Right cardiac atrium (tissue), 5 donors: Measurements from ENCODE around the gene NFATC3. TPM values are rescaled to one million over a fixed set of nuclear protein-coding genes. Genes with fewer than 3 reads are reported as not detected.

Experiments used
- ATAC-seq, 2 donors: fragments of 200-7000 bp; cut with Tn5 transposase; one replicate each; pipeline versions ENCODE4 v1.8.0 to v1.9.1; 2020; ENCODE audit warnings: moderate library complexity in 2 of 2, mild to moderate bottlenecking in 1 of 2
- DNase-seq, 3 donors: peaks; one replicate each; pipeline ENCODE4 v3.0.0-alpha.2; 2020
- H3K27ac ChIP-seq: one replicate; pipeline ENCODE4 v1.5.1; 2013; ENCODE audit warnings: mild to moderate bottlenecking, low read length, control low read depth, moderate library complexity
- H3K27me3 ChIP-seq: one replicate; pipeline ENCODE4 v1.6.1; 2013; ENCODE audit not compliant: control insufficient read depth, insufficient read depth
- H3K4me1 ChIP-seq: one replicate; pipeline ENCODE4 v1.6.1; 2013; ENCODE audit warnings: low read length; ENCODE audit not compliant: control insufficient read depth, insufficient read depth
- H3K4me3 ChIP-seq: one replicate; pipeline ENCODE4 v1.5.1; 2013; ENCODE audit warnings: low read length, control low read depth
- H3K9me3 ChIP-seq: one replicate; pipeline ENCODE4 v1.6.1; 2013; ENCODE audit warnings: low read length; ENCODE audit not compliant: control insufficient read depth
- WGBS: extraction: QIAGEN DNeasy Blood & Tissue Kit; methylation state at CpG from one replicate; pipeline ENCODE4 v1.1.7; 2013; 5-methylcytosine and 5-hydroxymethylcytosine counted together
- intact Hi-C, 4 donors: fragments of 100-400 bp; cut with DNase I; formaldehyde crosslinking; loops; one replicate each; pipeline versions ENCODE4 v1.11.0 to v1.14.0; 2022 to 2023
- long read RNA-seq, 4 donors: library from polyadenylated mRNA; unstranded; transcript quantifications; one replicate each; pipeline ENCODE4 v2.0.0, GENCODE V29; 2020 to 2021
- polyA plus RNA-seq: library from polyadenylated mRNA; stranded (reverse); fragments of 200-250 nt; gene quantifications from one replicate; pipeline ENCODE4 v1.2.3, GENCODE V29; 2013
- total RNA-seq, 4 donors: library from RNA; stranded (reverse); fragmentation: NEBNext Ultra II Directional; extraction: Animal tissue kit (Norgen Biotek cat#: 25700); gene quantifications; one replicate each; pipeline ENCODE4 v1.2.1, GENCODE V29; 2021
- donor health status: healthy with polysubstance abuse.
- donor health status: DM: no; HTN: yes; CAD: no.
- donor health status: DM: no; HTN: no; CAD: no.
- donor health status: DM: no; HTN: yes; CAD: no; lungs with severe emphysema.
- donor health status: DM: yes; HTN: yes; CAD: no.

Gene NFATC3
- 10 to 100 TPM; 28.7 to 34.7 (median 33.6) TPM for total RNA-seq
- 8.1 TPM for polyA plus RNA-seq
- long read RNA-seq, donor 1, full-length matches to known transcripts = 14 of 38 reads
- long read RNA-seq, donor 1, partial matches to known transcripts = 16 of 38 reads
- long read RNA-seq, donor 1, other reads (novel, unspliced or antisense) = 8 of 38 reads
- long read RNA-seq, donor 2, full-length matches to known transcripts = 2 of 6 reads
- long read RNA-seq, donor 2, partial matches to known transcripts = 1 of 6 reads
- long read RNA-seq, donor 2, other reads (novel, unspliced or antisense) = 3 of 6 reads
- long read RNA-seq, donor 3, full-length matches to known transcripts = 16 of 36 reads
- long read RNA-seq, donor 3, partial matches to known transcripts = 10 of 36 reads
- long read RNA-seq, donor 3, other reads (novel, unspliced or antisense) = 10 of 36 reads
- long read RNA-seq, donor 4, full-length matches to known transcripts = 5 of 13 reads
- long read RNA-seq, donor 4, partial matches to known transcripts = 2 of 13 reads
- long read RNA-seq, donor 4, other reads (novel, unspliced or antisense) = 6 of 13 reads

DNA sequence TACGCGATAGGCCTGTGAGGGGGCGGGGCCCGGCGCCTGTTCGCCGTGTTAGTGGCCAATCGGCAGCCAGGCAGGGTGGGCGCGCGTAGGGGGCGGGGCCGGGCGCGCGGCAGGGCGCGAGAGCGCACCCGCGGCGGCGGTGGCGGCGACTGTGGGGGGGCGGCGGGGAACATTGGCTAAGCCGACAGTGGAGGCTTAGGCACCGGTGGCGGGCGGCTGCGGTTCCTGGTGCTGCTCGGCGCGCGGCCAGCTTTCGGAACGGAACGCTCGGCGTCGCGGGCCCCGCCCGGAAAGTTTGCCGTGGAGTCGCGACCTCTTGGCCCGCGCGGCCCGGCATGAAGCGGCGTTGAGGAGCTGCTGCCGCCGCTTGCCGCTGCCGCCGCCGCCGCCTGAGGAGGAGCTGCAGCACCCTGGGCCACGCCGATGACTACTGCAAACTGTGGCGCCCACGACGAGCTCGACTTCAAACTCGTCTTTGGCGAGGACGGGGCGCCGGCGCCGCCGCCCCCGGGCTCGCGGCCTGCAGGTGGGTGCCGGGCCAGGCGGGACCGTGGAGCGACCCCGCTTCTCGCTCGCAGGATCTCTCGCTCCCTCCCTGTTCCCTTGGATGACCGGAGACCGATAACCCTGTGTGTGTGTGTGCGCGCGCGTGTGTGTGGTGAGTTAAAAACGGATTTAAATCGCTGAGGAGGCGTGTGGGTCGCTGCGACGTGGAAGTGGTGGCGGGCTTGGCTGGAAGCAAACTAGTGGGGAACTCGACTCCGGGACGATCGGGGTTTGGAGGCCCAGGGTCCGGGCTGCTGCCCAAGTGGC lies at the start of gene NFATC3:
Gene NFATC3, plus strand, starts transcription at position 112 of the 813 bp plus-strand sequence. Its CDS starts 312 bp downstream, at position 424.
- Histone ChIP-seq H3K27ac (peak within 1 kb of the TSS; percentile 98), H3K27me3 (no peaks in the 10 kb centered on the region), H3K4me1 (peaks cover 9% of the 10 kb centered on the region), H3K9me3 (no peaks in the 10 kb centered on the region), H3K4me3 (peak within 1 kb of the TSS; percentile 65)
- ATAC-seq = peak; percentile 89 to 92
- intact Hi-C loops = loop anchor here in 1 of 4 donors (5.0 kb wide), 1 partner anchor 142 kb away; no protein-coding TSS in a partner anchor
- under 1% methylated on average over 104 of the region's 104 CpGs for WGBS
- DNase-seq = peak; percentile 99 to 100 (median 100)

DNA sequence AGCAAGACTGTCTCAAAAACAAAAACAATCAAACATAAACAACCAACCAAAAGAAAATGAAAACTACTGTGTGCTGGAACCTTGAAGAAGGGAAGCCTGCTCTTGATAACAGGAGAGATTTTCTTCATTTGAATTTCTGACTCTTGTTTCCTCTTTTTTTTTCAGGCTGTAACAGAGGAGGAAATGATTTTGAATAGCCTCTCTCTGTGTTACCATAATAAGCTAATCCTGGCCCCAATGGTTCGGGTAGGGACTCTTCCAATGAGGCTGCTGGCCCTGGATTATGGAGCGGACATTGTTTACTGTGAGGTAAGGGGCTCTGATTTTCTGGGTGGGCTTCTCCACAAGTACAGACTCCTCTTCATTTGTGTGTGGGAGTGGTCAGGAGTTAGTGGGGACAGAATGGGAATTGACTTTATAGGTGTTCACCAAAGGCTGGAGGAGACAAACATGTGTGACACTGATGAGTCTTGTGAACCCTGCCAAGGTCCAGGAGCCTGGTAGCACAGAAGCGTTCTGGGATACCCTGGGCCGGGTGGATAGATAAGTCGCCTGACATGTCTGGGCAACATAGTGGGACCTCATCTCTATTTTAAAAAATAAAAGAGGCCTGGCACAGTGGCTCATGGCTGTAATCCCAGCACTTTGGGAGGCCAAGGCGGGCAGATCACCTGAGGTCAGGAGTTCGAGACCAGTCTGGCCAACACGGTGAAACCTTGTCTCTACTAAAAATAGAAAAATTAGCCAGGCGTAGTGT lies 47.2 kb upstream of the NFATC3 start:
- DNase-seq (no peak), ATAC-seq (no peak)
- Histone ChIP-seq H3K27ac (peak overlapping the region; percentile 78), H3K4me3 (no peak overlapping the region), H3K4me1 (no peaks in the 10 kb centered on the region), H3K27me3 (no peaks in the 10 kb centered on the region), H3K9me3 (no peaks in the 10 kb centered on the region)
- 83% methylated on average over 9 of the region's 9 CpGs for WGBS
- intact Hi-C loops = loop anchor here in 2 of 4 donors (10.0 kb wide), 2 partner anchors 153 to 223 kb away; partner anchors contain the start of gene NRN1L (in 1 of the 2)

DNA sequence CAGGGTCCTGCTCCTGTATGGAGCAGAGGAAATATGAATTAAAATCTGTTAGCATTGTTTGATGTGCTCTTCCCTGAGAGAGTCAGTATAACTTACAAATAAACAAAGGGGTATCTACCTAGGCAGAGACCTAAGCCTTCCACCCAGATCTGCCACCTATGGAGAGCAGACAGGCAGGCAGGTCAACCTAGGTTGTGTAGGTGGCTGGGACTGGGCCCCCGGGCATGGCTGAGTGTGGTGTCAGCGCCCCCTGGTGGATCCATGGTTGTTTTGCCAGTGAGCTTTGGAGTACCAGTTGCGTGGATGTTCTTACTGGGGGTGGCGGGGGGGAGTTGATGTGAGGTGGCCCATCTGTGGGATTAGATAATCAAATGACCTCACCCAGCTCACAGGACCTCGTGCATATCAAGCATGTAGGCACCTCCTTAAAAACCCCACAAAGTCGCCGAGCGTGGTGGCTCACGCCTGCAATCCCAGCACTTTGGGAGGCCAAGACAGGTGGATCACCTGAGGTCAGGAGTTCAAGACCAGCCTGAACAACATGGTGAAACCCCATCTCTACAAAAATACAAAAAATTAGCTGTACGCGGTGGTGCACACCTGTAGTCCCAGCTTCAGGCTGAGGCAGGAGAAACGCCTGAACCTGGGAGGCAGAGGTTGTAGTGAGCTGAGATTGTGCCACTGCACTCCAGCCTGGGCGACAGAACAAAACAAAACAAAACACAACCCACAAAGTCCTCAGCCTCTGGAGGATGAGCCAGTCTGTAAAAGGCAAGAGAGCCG lies 44.5 kb upstream of the NFATC3 start:
- intact Hi-C loops = loop anchor here in 2 of 4 donors (5.0 to 10.0 kb wide), 3 partner anchors 56 to 226 kb away; partner anchors contain the start of gene DPEP3 (in 1 of the 2)
- H3K27me3 ChIP-seq = no peaks in the 10 kb centered on the region
- ATAC-seq (peak; percentile 93 to 94), DNase-seq (peak; percentile 81 to 92 (median 91))
- no peak overlapping the region for H3K4me3 ChIP-seq
- WGBS = 64% methylated on average over 14 of the region's 14 CpGs
- no peak overlapping the region for H3K27ac ChIP-seq
- no peaks in the 10 kb centered on the region for H3K4me1 ChIP-seq
- H3K9me3 ChIP-seq = no peaks in the 10 kb centered on the region

DNA sequence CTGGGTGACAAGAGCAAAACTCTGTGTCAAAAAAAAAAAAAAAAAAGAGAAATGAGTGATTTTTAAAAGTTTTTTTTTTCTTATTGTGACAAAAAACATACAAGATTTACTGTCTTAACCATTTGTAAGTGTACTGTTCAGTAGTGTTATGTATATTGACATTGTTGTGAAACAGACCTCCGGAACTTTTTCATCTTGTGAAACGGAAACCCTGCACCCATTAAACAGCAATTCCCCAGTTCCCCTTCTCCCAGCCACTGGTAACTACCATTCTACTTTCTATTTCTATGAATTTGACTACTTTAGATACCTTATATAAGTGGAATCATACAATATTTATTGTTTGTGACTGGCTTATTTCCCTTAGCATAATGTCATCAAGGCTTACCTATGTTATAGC lies 43.4 kb upstream of the NFATC3 start:
- intact Hi-C loops = loop anchor here in 2 of 4 donors (5.0 to 10.0 kb wide), 3 partner anchors 57 to 227 kb away; partner anchors contain the start of gene DPEP3 (in 1 of the 2)
- ATAC-seq (no peak), DNase-seq (no peak)
- no peaks in the 10 kb centered on the region for H3K4me1 ChIP-seq
- 87% methylated on average over 2 of the region's 2 CpGs for WGBS
- H3K27ac ChIP-seq = no peak overlapping the region
- H3K27me3 ChIP-seq = no peaks in the 10 kb centered on the region
- no peak overlapping the region for H3K4me3 ChIP-seq
- no peaks in the 10 kb centered on the region for H3K9me3 ChIP-seq

DNA sequence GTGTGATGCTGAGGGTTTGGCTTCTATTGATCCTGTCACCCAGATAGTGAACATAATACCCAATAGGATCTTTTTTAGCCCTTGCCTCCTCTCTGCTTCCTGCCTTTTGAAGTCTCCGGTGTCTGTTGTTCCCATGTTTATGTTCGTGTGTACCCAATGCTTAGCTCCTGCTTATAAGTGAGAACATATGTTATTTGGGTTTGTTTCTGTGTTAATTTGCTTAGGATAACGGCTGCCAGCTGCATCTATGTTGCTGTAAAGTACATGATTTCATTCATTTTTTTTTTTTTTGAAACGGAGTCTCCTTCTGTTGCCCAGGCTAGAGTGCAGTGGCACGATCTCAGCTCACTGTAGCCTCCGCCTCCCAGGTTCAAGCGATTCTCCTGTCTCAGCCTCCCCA lies 39.1 kb upstream of the NFATC3 start:
- no peaks in the 10 kb centered on the region for H3K9me3 ChIP-seq
- no peak overlapping the region for H3K4me3 ChIP-seq
- ATAC-seq (no peak), DNase-seq (no peak)
- intact Hi-C loops = loop anchor here in 2 of 4 donors (10.0 kb wide), 2 partner anchors 61 to 231 kb away; partner anchors contain the start of gene DPEP3 (in 1 of the 2)
- no peaks in the 10 kb centered on the region for H3K4me1 ChIP-seq
- 84% methylated on average over 7 of the region's 7 CpGs for WGBS
- H3K27me3 ChIP-seq = no peaks in the 10 kb centered on the region
- no peak overlapping the region for H3K27ac ChIP-seq

DNA sequence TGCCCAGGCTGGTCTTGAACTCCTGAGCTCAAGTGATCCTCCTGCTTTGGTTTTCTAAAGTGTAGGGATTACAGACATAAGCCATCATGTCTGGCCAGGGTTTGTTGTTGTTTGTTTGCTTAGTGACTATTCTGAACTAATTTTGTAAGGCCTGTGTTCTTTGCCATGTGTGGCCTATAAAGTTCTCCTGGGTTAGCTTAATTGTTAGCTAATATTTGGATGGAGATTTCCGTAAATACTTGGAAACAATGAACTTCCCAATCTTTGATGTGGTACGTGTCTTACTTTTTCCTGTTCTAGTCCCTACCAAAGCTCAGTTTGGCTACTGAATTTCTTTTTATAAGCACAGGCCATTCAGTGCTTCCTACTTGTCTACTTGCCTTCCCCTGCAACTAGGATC lies 37.2 kb upstream of the NFATC3 start:
- no peak for ATAC-seq
- DNase-seq = no peak
- Histone ChIP-seq H3K27ac (no peak overlapping the region), H3K4me1 (no peaks in the 10 kb centered on the region), H3K4me3 (no peak overlapping the region), H3K9me3 (no peaks in the 10 kb centered on the region), H3K27me3 (no peaks in the 10 kb centered on the region)
- 66% methylated on average over 2 of the region's 2 CpGs for WGBS
- intact Hi-C loops = loop anchor here in 2 of 4 donors (10.0 kb wide), 2 partner anchors 63 to 233 kb away; partner anchors contain the start of gene DPEP3 (in 1 of the 2)

DNA sequence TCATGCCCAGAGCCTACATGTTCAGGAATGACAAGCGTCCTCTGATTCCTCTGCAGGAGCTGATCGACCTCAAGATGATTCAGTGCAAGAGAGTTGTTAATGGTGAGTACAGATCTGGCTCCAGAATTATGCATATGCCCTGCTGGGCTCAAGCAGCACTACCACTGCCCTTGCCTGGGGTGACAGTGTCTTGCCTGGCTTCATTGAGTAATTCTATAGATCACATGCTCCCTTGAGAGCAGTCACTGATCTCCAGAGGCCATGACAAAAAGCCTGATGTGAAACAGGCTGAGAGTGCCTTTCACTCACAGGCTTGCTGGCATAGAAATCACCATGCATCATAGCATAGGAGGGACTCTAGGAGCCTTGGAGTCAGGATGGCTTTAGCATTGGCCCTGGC lies 35.7 kb upstream of the NFATC3 start:
- intact Hi-C loops = loop anchor here in 2 of 4 donors (10.0 kb wide), 2 partner anchors 65 to 235 kb away; partner anchors contain the start of gene DPEP3 (in 1 of the 2)
- no peaks in the 10 kb centered on the region for H3K4me1 ChIP-seq
- no peaks in the 10 kb centered on the region for H3K9me3 ChIP-seq
- no peak overlapping the region for H3K27ac ChIP-seq
- ATAC-seq = no peak
- 94% methylated on average over 2 of the region's 2 CpGs for WGBS
- DNase-seq = no peak
- H3K27me3 ChIP-seq = no peaks in the 10 kb centered on the region
- H3K4me3 ChIP-seq = no peak overlapping the region

DNA sequence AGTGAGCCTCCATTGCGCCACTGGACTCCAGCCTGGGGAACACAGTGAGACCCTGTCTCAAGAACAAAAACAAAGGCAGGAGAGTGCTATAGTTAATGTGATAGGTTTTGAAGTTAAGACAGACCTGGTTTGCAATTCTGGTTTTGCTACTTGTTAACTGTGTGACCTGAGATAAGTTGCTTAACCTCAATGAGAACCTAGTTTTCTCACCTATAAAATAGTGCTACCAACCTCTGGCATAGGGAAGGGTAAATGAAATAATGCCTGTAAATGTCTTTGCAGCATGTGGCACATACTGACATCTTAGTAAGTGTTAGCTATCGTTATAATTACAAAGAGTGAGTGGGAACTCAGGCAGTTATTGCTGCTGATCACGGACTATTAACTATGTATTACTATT lies 29.8 kb upstream of the NFATC3 start:
- DNase-seq = no peak

DNA sequence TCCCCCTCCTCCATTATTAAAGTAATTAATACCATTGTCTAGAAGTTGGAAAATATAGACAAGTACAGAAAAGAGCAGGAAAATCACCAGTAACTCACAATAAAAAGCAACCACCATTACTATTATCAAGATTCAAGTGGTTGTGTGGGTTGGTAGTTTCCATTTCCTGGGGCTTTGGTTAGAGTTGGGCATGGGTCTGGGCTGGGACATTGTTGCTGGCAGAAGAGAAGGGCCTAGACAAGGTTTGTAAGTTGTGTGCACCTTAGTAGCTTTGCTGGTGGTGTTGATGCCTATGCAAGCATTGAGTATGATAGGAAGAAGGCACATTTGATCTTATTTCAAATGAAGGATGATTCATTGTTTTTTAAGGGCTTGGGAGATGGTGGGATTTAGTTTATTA lies 25.4 kb upstream of the NFATC3 start:
- Histone ChIP-seq H3K27me3 (no peaks in the 10 kb centered on the region), H3K27ac (no peak overlapping the region), H3K9me3 (no peaks in the 10 kb centered on the region), H3K4me3 (no peak overlapping the region), H3K4me1 (peaks cover 3% of the 10 kb centered on the region)
- intact Hi-C loops = no loop called here
- ATAC-seq (no peak), DNase-seq (no peak)

More for the DNA sequence above, 29.8 kb upstream of the NFATC3 start:
- ATAC-seq = no peak
- no peak overlapping the region for H3K27ac ChIP-seq
- 94% methylated on average over 3 of the region's 3 CpGs for WGBS
- intact Hi-C loops = no loop called here
- H3K27me3 ChIP-seq = no peaks in the 10 kb centered on the region
- no peak overlapping the region for H3K4me3 ChIP-seq
- no peaks in the 10 kb centered on the region for H3K4me1 ChIP-seq
- H3K9me3 ChIP-seq = no peaks in the 10 kb centered on the region
